GM12875 (cell line): ENCODE data around the gene KANSL3.

ENCODE experiments used
- H3K4me3 ChIP-seq: one replicate; pipeline ENCODE4 v1.5.1; 2011; ENCODE audit warnings: low read depth, low read length, control low read depth
- CTCF ChIP-seq: IDR thresholded peaks from 2 replicates; pipeline ENCODE4 v1.5.1; 2011; ENCODE audit warnings: low read depth, mild to moderate bottlenecking, control low read depth, inconsistent platforms, low read length, moderate library complexity, borderline replicate concordance; ENCODE audit not compliant: insufficient read depth

Gene KANSL3

DNA sequence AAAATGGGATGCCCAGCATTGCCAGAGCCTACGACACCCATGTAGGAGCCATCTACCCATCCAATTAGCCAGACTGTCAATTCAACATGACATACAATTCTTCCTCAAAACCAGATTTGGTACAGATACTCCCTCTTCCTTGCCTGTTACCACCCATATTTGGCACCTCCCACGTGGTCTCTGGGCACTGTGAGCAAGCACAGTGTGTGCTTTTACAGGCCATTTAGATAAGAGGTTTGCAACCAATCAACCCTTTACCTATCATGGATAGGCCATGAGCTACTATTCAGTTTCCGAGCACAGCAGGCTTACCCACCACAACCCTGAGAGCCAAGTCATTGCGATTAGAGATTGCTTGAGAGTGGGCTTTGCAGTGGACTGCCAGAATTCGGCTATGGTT, 60.6 kb downstream of the KANSL3 start:
- TF ChIP-seq CTCF = no peak
- H3K4me3 ChIP-seq = no peak overlapping the region

- TF ChIP-seq CTCF = no peak
- no peak overlapping the region for H3K4me3 ChIP-seq
These were observed 62.2 kb downstream of the KANSL3 start for GRCh38 chr2:96575785-96576456.

GRCh38 chr2:96574364-96574763, 63.7 kb downstream of the KANSL3 start:
- peak; percentile 32; the same call in 1 of the 2 replicates for TF ChIP-seq CTCF
- no peak overlapping the region for H3K4me3 ChIP-seq

DNA sequence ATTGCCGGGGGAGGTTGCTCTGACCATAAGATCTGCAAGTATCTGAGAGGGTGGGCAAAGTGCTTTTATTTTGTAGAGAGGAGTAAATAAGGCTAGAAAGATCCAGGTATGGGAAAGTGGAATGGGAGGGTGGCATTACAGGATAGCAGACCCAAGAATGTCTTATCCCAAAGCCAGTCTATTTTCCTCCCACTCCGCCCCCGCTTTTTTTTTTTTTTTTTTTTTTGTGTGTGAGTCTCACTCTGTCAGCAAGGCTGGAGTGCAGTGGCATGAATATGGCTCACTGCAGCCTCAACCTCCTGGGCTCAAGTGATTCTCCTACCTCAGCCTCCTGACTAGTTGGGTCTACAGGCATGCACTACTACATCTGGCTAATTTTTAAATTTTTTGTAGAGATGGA, 70.0 kb downstream of the KANSL3 start:
- no peak overlapping the region for H3K4me3 ChIP-seq
- no peak for TF ChIP-seq CTCF

DNA sequence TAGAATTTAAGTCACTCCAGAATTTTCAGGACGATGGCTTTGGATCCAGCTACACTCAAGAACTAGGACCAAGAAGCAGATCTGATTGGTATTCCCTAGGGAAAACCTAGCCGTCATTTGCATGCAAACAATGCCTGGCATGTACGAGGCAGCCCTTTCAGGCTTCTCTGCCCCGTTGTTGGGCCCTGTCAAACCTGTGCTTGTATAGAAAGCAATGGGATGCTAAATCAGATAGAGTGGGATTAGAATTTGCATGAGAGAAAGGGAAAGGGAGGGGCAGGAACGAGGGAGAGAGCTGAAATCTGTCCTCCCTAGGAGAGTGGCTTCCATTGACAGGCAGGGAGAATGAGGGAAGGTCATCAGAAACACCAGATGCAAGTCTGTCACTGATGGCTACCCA, 73.0 kb downstream of the KANSL3 start:
- H3K4me3 ChIP-seq = no peak overlapping the region
- no peak for TF ChIP-seq CTCF

GRCh38 chr2:96564563-96564962, 73.5 kb downstream of the KANSL3 start:
- no peak overlapping the region for H3K4me3 ChIP-seq
- no peak for TF ChIP-seq CTCF

DNA sequence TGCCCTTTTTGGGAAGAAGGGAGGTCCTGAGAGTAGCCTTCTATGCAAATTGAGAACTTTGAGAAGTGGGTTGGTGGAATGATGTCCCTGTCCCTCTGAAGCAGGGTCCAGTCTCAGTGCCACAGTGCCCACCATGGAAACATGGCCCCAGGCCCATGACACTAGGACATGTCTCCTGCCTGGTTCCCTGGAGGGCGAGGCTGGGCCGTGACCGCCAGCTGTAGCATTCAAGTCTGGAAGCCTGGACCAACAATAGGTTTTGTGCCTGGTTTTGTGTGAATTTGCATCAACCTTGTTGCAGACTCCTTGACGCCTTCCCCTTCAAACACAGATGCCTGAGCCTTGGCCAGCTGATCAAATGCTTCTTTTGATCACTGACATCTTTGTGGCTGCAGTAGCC, 74.1 kb downstream of the KANSL3 start:
- no peak overlapping the region for H3K4me3 ChIP-seq
- no peak for TF ChIP-seq CTCF
